GM13977 (cell line): ENCODE measurements around the gene IFNA7.
"Not testable (repeated sequence)": the region's sequence is repeated elsewhere in the genome, so short reads cannot be mapped to it uniquely, and the experiment has no call there.

Source experiments
- DNase-seq: peaks from one replicate; pipeline ENCODE4 v3.0.0; 2012; ENCODE audit warnings: low spot score
- in situ Hi-C: fragments of 300-500 bp; cut with MboI; formaldehyde crosslinking; loops from one replicate; pipeline ENCODE4 v1.12.0; 2022; ENCODE audit warnings: low sequenced_read_pairs, low pct_unique_long_range_greater_than_20kb, mixed read lengths, inconsistent platforms; ENCODE audit not compliant: unreplicated experiment
- TF ChIP-seq, protein P1 (sequence below): IDR thresholded peaks from 2 replicates; pipeline ENCODE4 v1.5.1; 2012; ENCODE audit warnings: mild to moderate bottlenecking, control low read depth; ENCODE audit not compliant: insufficient read depth; ENCODE audit errors: extremely low read depth, missing control alignments

Gene IFNA7

DNA sequence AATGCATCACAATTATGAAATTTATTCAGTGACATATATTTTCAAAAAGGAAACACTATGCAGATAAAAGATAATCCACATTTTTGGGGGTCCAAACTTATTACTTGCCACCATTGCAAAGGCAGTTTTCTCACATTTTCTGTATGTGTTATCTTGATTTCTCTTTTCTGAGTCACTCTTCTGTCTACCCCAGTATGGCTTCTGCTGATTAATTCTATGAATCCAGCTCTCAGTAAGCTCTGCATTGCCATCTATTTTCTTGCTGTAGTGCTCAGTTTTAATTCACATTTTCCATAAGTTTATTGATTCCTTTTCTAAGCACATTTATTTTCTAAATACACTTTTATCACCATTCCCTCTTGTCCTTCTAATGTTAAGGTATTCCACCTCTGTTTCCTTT, 3.2 kb upstream of the IFNA7 start:
- TF ChIP-seq, protein P1, sequence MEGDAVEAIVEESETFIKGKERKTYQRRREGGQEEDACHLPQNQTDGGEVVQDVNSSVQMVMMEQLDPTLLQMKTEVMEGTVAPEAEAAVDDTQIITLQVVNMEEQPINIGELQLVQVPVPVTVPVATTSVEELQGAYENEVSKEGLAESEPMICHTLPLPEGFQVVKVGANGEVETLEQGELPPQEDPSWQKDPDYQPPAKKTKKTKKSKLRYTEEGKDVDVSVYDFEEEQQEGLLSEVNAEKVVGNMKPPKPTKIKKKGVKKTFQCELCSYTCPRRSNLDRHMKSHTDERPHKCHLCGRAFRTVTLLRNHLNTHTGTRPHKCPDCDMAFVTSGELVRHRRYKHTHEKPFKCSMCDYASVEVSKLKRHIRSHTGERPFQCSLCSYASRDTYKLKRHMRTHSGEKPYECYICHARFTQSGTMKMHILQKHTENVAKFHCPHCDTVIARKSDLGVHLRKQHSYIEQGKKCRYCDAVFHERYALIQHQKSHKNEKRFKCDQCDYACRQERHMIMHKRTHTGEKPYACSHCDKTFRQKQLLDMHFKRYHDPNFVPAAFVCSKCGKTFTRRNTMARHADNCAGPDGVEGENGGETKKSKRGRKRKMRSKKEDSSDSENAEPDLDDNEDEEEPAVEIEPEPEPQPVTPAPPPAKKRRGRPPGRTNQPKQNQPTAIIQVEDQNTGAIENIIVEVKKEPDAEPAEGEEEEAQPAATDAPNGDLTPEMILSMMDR: no peak
- in situ Hi-C loops: loop anchor here (25.0 kb wide), 1 partner anchor 107 kb away; the partner anchor contains the start of gene IFNA5
- no peak for DNase-seq

DNA sequence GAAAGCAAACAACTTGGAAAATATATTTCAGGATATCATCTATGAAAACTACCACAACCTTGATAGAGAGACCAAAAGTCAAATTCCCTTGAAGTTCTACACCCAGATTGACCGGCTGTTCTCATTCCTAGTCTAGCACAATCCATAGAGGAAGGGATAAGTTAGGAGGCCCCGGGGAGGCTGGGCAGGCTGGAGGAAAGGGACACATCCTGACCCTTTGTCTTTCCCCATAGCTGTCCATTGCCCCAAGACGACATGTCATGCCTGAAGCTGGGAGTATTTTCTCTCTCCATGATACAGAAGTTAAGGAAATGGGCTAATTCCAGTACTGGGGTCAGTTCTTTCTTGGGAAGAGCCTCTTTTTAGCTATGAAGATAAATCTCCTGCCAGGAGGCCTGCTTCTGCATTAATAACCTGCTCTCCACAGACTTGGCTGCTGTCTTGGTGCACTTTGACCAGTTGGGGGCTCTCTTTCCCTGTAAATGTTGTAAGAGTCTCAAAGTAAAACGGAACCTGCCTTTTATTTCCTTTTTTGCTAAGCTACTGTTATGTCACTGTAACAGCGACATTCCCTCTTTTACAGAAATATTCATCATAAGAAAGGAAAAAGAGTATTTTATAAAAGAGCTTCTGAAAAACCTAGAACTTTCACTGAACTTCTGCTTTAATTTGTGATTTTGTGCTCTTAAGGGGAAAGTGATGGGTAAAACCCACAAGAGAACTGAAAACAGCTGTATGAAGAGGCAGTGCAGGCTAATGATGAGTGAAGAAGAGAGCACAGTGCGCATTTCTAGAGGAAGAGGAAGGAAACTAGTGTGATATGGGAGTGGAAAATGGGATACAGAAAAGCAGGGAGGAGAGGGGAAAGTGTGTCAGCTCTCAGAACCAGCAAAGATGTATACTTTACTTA, 6.9 kb downstream of the IFNA7 start:
- TF ChIP-seq, protein P1: peak; percentile 77
- DNase-seq, in situ Hi-C loops: not testable (repeated sequence)

DNA sequence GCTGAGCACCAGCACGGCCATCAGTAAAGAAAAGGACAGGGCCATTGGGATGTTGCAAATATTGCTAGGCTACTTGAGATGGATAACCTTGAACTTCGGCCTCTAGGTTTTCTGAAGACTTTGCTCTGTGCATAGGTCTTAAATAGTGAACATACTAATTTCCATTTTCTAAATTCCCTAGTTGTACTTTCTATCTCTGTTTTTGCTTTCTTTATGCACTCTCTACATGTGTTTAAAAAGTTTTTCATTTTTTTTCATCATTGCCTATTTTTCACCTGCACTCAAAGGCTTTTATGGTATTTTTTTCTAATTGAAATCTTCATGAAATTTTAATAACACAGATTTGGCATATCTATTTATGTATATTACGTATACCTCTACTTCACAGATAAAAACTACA, 14.5 kb downstream of the IFNA7 start, which contains the start of gene IFNA4:
IFNA4 (minus strand) TSS at position 101 of the 400 bp plus-strand sequence; CDS start at position 45, 56 bp downstream.
- in situ Hi-C loops: not testable (repeated sequence)

DNA sequence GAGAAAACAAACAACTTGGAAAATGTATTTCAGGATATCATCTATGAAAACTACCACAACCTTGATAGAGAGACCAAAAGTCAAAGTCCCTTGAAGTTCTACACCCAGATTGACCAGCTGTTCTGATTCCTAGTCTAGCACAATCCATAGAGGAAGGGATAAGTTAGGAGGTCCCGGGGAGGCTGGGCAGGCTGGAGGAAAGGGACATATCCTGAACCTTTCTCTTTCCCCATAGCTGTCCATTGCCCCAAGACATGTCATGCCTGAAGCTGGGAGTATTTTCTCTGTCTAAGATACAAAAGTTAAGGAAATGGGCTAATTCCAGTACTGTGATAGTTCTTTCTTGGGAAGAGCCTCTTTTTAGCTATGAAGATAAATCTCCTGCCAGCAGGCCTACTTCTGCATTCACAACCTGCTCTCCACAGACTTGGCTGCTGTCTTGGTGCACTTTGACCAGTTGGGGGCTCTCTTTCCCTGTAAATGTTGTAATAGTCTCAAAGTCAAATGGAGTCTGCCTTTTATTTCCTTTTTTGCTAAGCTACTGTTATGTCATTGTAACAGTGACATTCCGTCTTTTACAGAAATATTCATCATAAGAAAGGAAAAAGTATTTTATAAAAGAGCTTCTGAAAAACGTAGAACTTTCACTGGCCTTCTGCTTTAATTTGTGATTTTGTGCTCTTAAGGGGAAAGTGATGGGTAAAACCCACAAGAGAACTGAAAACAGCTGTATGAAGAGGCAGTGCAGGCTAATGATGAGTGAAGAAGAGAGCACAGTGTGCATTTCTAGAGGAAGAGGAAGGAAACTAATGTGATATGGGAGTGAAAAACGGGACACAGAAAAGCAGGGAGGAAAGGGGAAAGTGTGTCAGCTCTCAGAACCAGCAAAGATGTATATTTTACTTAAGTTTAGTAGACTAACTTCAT, 18.9 kb downstream of the IFNA7 start:
- in situ Hi-C loops, DNase-seq: not testable (repeated sequence)
- TF ChIP-seq, protein P1: peak; percentile 61

More for the DNA sequence above, 14.5 kb downstream of the IFNA7 start, which contains the start of gene IFNA4:
- DNase-seq: not testable (repeated sequence)

DNA sequence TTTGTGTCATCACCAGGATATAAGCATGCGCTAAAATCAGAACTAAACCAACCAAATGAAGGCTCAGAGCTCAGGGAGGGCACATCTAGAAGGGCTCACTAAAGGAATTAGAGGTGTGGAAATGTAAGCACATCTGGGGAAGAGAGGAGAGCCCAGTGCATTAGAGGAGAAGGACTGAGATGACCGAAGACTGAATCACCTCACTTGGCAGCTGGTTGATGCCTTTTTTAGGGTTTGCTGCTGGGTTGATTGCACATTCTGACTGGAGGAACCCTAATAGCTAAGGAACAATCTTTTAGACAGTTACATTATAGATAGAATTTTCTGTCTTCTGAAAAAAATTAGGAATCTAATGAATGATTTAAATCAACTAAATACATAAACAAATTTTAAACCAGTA, 27.3 kb downstream of the IFNA7 start:
- in situ Hi-C loops: no loop called here
- DNase-seq: no peak
- TF ChIP-seq, protein P1: no peak

DNA sequence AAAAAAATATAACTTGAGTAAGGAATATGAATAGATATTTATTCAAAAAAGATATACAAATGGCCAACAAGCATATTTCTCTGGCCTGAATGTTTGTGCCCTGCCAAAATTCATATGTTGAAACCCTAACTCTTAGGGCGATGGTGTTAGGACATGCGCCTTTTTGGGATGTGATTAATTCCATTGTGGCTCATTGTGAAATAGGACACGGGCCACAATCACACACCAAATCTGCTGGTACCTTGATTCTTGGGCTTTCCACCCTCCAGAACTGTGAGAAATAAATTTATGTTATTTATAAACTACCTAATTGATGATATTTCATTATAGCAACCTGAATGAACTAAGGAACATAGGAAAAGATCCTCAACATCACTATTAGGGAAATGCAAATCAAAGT, 29.8 kb downstream of the IFNA7 start:
- DNase-seq: no peak
- in situ Hi-C loops: no loop called here
- TF ChIP-seq, protein P1: no peak
